ENCODE results near the gene MARCHF10.
A peak's percentile ranks its signal among the peaks of the same experiment; 100 is the strongest.

The MARCHF10 gene

GRCh38 chr17:62720126-62720850 lies 87.8 kb downstream of the MARCHF10 start:
- DNase-seq: no peak

- DNase-seq: no peak
Observed at GRCh38 chr17:62719586-62719985, 88.5 kb downstream of the MARCHF10 start.

- DNase-seq: no peak
Observed at GRCh38 chr17:62718429-62718828, 89.7 kb downstream of the MARCHF10 start.

- no peak for DNase-seq
Observed at GRCh38 chr17:62717889-62718288, 90.2 kb downstream of the MARCHF10 start.

- DNase-seq: no peak
Observed at GRCh38 chr17:62717589-62717855, 90.6 kb downstream of the MARCHF10 start.

GRCh38 chr17:62716834-62717588 lies 91.1 kb downstream of the MARCHF10 start:
- no peak for DNase-seq

GRCh38 chr17:62715882-62716390 lies 92.2 kb downstream of the MARCHF10 start:
- no peak for DNase-seq

- no peak for DNase-seq
Observed at GRCh38 chr17:62714016-62714777, 93.9 kb downstream of the MARCHF10 start.

GRCh38 chr17:62713086-62713881 lies 94.8 kb downstream of the MARCHF10 start:
- peak in 36 of 56 donors; percentile 13 to 82 (median 58) for DNase-seq

GRCh38 chr17:62712171-62712581 lies 95.9 kb downstream of the MARCHF10 start:
- peak in 33 of 56 donors; percentile 14 to 81 (median 33) for DNase-seq

- no peak for DNase-seq
Observed at GRCh38 chr17:62708587-62708986, 99.5 kb downstream of the MARCHF10 start.

- no peak for DNase-seq
Observed at GRCh38 chr17:62707425-62707739, 100.7 kb downstream of the MARCHF10 start.

- DNase-seq: no peak
Observed at GRCh38 chr17:62706598-62707424, 101.3 kb downstream of the MARCHF10 start.

- DNase-seq: peak in 53 of 56 donors; percentile 22 to 86 (median 65)
Observed at GRCh38 chr17:62705778-62706597, 102.1 kb downstream of the MARCHF10 start.

GRCh38 chr17:62705156-62705777 lies 102.8 kb downstream of the MARCHF10 start:
- peak in 12 of 56 donors; percentile 13 to 61 (median 44) for DNase-seq

- DNase-seq: peak in 38 of 56 donors; percentile 11 to 61 (median 38)
Observed at GRCh38 chr17:62704381-62704971, 103.6 kb downstream of the MARCHF10 start.

GRCh38 chr17:62703776-62704380 lies 104.2 kb downstream of the MARCHF10 start:
- peak in 52 of 56 donors; percentile 8 to 88 (median 62) for DNase-seq

- DNase-seq: no peak
Observed at GRCh38 chr17:62703261-62703775, 104.8 kb downstream of the MARCHF10 start.

All from nucleus accumbens (tissue), 56 donors.